Activated T-cell treated with anti-CD3 and anti-CD28 coated beads for 24 hours (primary cell): Measurements from ENCODE around the gene PTPN3.

Experiments used
- DNase-seq: peaks from one replicate; pipeline ENCODE4 v3.0.0-alpha.2; 2020; ENCODE audit warnings: low read depth

Gene PTPN3

DNA sequence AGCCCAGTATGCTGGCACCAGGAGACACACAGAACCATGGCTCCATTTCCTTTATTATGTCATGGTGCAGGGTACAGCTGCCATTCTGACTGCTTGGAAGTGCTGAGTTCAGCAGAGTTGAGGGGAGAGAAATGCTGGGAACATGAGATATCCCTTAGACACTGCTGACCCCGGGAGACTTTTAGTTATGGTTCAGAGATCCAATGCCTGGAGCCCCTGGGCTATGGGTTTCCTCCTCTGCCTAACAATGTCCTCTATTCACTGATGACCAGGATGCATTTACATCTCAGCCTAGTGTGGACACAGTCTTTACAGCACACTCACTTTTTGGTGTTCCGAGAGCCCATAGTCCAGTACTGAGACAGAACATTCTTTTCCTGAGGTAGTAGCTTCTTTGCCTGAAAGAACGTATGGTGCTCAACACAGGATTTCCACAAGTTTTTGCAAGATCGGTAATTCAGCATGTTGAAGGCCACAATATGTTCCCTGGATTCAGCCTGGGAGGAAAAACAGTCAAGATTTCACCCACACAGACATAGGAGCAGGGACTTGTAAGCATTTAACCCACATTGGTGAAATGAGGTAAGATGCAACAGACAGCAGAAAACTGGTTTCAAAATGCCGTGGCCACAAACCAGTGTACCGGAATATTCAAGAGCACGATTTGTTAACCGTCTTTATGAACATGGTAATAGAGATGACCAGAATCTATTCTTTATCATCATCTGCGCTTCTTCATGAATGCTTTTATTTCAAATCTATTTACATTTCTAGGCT, 71.3 kb downstream of the PTPN3 start:
- DNase-seq: no peak

DNA sequence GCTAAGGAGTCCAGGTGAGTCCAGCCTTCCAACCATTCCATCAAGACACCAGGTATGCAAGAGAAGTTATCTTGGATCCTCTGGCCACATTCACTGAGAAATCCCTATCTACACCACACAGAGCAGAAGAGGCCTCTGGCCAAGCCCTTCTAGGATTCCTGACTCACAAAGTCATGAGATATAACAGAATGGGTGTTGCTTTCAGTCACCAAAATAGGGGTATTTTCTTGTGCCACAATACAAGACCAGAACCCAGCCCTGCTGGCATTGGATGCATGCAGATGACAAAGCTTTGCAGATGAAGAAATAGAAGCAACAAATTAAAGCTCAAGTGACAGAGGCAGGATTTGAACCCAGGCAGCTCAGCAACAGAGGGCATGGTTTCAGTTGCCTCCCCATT, 73.5 kb downstream of the PTPN3 start:
- no peak for DNase-seq

GRCh38 chr9:109423877-109424276, 74.2 kb downstream of the PTPN3 start:
- no peak for DNase-seq

GRCh38 chr9:109422641-109423040, 75.5 kb downstream of the PTPN3 start:
- no peak for DNase-seq

DNA sequence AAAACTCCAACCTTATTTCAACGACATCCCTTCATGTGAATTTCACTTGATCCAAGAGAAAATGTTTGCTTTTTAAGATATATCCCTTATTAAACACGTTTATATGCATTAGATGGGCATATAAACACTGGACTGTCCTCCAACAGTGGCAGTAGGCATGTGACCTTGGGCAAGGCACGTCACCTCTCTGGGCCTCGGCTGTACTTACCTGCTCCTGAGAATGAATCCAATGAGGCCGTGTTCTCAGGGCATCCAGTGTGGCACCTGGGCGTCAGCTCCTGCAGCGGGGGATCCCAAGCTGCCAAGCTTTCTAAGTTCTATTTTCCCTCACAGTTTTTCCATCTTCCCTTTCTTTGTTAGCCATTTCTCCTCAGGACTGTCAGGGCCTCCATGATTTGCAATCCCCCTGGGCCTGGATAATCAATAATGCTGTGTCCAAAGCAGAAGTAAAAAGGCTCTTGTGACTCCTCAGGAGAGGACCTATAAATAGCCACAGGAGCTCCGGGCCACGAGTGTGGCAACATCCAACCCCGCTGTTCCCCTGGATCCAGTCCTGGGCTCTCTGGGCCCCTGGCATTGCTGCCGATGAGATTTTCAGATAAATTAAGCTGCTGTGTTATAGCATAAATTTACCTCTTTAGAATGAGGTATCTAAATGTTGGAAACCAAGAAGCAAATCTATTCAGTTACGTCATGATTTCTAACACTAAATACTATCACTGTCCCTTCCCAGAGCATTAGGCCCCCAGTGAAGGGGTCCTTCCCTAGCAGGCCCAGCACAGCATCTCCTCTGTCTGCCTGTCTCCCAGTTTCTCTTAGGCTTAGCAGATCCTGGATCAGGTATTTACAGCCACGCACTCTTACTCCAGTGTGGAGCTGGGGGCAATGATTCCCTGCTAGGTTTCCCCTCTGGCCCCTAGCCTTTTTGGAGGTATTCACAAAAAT, 76.8 kb downstream of the PTPN3 start:
- DNase-seq: no peak

GRCh38 chr9:109419531-109419930, 78.6 kb downstream of the PTPN3 start:
- DNase-seq: no peak

- no peak for DNase-seq
These were observed 79.3 kb downstream of the PTPN3 start for GRCh38 chr9:109418827-109419226.

DNA sequence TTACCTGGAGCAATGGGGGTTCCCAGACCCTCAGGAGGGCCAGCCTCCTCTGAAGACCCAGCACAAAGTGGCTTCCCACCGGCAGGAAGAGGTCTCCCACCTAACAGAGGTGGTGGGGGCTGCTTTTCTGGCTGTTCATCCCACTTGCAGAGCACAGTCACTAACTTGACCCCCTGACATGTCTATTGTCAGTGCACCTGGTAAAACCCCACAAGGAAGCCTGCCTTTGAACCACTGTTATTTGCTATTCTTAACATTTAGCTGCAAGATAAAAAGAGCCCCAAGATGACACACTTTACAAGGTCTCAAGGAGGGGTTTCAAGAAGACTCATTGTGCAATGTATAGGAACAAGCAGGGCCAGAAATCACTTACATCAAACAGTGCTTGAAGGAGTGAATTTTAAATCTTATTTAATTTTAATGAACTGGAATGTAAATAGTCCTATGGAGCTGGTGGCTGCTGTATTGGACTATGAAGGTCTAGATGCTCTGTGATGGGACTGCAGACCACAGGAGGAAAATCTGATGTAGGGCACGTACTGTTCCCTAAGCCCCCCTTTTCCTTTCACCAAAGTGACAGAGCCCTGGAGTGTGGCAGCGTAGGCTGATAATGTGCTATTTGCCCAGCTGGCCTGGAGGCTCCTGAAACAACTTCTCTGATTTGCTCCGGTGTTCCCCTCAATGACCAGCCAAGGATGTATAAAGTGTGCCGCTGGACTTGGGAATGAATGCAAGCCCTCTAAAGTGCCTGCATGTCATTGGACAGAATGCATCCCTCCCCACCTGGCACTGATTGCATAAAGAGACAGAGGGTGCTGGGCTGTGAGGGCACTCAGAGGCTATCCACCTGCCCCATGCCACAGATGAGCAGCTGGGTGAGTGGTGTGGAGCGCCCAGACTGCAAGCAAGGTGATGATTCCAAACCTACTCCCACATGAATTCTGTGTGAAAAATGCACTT, 80.2 kb downstream of the PTPN3 start:
- no peak for DNase-seq

GRCh38 chr9:109417054-109417453, 81.1 kb downstream of the PTPN3 start:
- DNase-seq: no peak

- DNase-seq: no peak
These were observed 81.9 kb downstream of the PTPN3 start for GRCh38 chr9:109416135-109416706.

GRCh38 chr9:109414125-109414785, 83.9 kb downstream of the PTPN3 start:
- DNase-seq: no peak

DNA sequence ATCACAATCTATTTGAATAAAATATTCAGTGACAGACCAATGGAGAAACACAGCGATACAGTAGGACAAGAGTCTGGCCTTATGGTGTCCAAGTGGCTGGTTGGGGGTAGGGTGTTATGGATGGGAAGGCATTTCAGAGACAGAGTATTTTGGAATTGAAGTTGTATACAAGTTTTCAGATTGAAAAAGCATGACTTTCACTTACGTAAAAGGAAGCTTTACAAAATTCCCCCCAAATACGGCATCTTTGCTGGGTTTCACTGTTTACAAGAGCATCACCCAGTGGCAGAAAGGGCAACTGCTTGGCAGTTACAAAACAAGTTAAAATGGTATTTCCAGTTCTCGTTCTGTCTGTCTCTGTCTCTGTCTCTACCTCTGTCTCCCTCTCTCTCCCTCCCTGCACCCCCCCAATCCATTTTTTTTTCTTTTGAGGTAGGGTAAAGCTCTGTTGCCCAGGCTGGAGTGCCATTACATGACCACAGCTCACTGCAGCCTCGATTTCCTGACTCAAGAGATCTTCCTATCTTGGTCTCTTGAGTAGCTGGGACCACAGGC, 86.2 kb downstream of the PTPN3 start:
- no peak for DNase-seq

DNA sequence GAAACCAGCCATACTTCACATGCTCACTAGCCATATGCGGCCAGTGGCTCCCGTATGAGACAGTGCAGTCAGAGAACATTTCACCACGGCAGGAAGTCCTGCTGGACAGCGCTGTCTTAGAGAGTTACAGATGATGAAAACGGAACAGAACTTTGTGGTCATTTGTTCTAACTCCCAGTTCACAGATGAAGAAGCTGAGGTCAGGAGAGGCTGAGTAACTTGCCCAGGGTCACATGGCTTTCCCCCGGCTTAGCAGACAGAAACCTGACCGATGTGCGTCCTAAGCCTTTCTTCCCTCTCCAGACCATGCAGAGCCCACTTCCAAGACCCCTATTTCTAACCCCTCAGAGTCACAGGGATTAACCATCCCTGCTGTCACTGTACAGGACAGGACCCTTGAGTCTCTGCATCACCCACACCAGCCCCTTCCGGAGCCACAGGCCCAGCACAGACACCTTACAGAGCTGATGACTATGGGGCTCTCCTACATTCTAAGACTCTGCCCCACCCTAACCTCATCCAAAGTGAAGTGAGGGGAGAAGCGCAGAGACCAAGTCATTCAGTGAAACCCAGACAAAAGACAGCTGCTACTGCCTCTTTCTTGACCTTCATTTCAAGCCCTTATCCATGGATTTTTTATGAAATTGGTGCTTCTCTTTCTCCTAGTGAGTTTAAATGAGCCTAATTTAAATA, 86.9 kb downstream of the PTPN3 start:
- no peak for DNase-seq

DNA sequence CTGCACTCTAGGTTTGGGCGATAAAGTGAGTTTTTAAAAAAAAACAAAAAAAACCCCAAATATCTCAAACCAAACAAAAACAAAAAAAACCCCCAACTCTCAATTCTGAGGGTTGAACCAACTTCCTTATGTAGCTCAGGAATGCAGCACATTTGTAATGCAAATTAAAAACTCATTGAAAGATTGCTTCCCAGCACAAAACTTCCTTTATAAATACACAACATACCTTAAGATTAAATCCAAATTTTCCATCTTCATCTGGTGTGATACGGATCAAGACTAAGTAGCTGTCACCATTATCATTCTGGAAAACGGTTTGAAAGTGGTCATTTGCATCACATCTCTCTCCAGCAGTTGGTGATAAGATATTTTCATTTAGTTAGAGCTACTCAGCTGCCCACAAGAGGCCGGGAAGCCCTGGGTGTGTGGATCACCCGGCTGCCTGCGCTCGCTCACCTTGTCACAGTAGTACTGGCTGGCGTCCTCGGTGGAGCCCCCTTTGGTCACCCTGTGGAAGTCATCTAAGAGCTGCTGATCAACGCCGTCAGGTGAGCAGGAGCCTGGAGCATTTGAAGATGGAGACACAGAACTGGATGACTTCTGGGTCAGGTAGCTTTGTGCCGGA, 88.2 kb downstream of the PTPN3 start:
- DNase-seq: no peak

- DNase-seq: no peak
These were observed 89.2 kb downstream of the PTPN3 start for GRCh38 chr9:109408759-109409462.

DNA sequence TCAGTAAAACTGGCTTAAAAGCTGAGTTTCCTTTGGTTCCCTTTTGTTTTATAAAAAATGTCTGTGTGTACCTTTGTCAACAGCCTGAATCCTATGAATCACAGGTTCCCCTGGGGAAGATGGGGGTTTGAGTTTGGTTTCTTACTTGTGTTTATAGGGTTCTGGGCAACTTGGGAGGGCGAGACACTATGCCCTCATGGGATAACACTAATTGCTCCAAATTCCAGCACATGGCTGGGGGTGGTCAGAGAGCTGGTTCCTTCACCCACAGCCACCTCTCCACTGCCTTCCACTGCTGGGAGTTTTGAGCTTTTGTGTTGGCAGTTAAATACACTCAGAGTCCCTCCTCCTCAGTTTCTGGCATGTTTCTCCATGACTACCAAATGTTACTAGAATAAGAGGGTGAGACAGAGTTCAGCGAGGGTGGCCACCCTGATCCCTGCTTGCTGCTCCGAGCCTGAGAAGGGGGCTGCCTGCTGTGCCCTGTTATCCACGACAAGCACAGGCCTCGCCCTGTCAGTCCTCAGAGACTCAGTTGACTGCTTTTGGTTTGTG, 94.3 kb downstream of the PTPN3 start:
- no peak for DNase-seq

GRCh38 chr9:109403116-109403515, 95.0 kb downstream of the PTPN3 start:
- DNase-seq: no peak

DNA sequence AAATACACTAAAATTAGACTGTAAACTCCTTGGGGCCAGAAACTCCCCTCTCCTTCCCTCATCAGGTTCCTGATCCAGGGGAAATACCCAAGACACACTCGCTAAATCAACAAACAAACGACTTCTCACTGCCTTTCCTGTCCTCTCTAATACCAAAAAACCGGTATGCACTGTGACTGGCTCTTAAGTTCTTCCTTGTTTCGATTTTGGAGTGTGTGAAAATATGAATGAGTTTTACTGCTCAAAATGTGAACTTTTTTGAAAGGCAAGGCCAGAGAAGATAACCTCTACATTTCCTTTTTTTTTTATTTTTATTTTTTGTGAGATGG, 96.2 kb downstream of the PTPN3 start:
- no peak for DNase-seq
